ENCODE data around the gene ACAA1. TPM values are rescaled to one million over a fixed set of nuclear protein-coding genes. Genes with fewer than 3 reads are reported as not detected.

The ACAA1 gene
- total RNA-seq, 1 donor from 2014 or later, result 120 TPM

DNA sequence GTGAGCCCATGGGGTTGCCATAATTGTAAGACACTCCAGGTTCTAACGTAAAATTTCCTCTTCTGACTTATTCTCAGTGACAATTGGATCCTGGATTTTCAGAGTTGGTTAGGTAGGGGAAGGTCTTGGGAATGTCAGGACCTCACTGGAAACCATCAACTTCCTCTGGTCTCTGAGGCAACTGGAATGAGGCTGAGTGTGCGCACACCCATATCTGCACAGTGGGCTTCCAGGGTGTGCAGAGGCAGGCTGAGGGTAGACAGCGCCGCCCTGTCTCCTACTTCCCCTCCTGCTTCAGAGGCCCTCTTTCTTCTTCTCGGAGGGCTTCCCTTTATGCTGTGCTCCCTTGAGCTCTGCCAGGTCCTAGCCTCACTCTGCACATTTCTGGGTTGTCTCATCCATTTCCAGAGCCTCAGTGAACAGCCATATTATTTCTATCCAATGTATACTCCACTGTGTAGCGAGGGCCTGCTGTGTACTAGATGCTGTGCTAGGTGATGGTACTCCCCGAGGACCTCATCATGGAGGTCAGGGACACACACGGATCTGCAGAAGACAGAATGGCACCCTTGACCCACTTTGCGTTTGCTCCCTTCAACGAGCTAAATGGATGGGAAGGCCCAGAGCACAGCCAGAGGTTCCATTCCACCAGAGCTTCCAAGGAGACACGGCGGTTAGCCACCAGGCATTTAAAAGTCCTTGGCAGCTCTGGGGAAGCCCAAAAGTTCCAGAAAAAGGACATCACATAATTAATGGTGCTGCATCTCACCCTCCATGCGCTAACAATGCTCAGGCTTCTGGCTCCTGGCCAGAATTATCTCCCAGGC, 18.3 kb downstream of the ACAA1 start:
- Histone ChIP-seq H3K4me3 (no peak overlapping the region), H3K27me3 (ENCODE audit: low read depth) (no peaks in the 10 kb centered on the region), H3K27ac (replicated peaks) (no peak overlapping the region), H3K9me3 (replicated peaks) (no peaks in the 10 kb centered on the region), H3K36me3 (peaks cover 38% of the 10 kb centered on the region), H3K4me1 (peaks cover 11% of the 10 kb centered on the region)
- intact Hi-C loops (cut with micrococcal nuclease), result no loop called here
- TF ChIP-seq CTCF (IDR thresholded peaks at IDR 0.05; ENCODE audit: borderline replicate concordance), result no peak
- DNase-seq, result no peak

- Histone ChIP-seq H3K4me1 (peaks cover 11% of the 10 kb centered on the region), H3K4me3 (no peak overlapping the region), H3K27me3 (ENCODE audit: low read depth) (no peaks in the 10 kb centered on the region), H3K9me3 (replicated peaks) (no peaks in the 10 kb centered on the region), H3K36me3 (peaks cover 30% of the 10 kb centered on the region), H3K27ac (replicated peaks) (peak overlapping the region; percentile 21)
- intact Hi-C loops (cut with micrococcal nuclease), result no loop called here
- peak; percentile 55 for DNase-seq
- TF ChIP-seq CTCF (IDR thresholded peaks at IDR 0.05; ENCODE audit: borderline replicate concordance), result peak; percentile 68
Observed at GRCh38 chr3:38117748-38118420, 19.0 kb downstream of the ACAA1 start.

GRCh38 chr3:38117163-38117716, 19.7 kb downstream of the ACAA1 start:
- DNase-seq, result peak; percentile 53
- H3K4me3 ChIP-seq, result no peak overlapping the region
- H3K9me3 ChIP-seq (replicated peaks), result no peaks in the 10 kb centered on the region
- H3K4me1 ChIP-seq, result peaks cover 11% of the 10 kb centered on the region
- H3K27ac ChIP-seq (replicated peaks), result peak overlapping the region; percentile 21
- peaks cover 24% of the 10 kb centered on the region for H3K36me3 ChIP-seq
- intact Hi-C loops (cut with micrococcal nuclease), result no loop called here
- TF ChIP-seq CTCF (IDR thresholded peaks at IDR 0.05; ENCODE audit: borderline replicate concordance), result no peak
- no peaks in the 10 kb centered on the region for H3K27me3 ChIP-seq (ENCODE audit: low read depth)

DNA sequence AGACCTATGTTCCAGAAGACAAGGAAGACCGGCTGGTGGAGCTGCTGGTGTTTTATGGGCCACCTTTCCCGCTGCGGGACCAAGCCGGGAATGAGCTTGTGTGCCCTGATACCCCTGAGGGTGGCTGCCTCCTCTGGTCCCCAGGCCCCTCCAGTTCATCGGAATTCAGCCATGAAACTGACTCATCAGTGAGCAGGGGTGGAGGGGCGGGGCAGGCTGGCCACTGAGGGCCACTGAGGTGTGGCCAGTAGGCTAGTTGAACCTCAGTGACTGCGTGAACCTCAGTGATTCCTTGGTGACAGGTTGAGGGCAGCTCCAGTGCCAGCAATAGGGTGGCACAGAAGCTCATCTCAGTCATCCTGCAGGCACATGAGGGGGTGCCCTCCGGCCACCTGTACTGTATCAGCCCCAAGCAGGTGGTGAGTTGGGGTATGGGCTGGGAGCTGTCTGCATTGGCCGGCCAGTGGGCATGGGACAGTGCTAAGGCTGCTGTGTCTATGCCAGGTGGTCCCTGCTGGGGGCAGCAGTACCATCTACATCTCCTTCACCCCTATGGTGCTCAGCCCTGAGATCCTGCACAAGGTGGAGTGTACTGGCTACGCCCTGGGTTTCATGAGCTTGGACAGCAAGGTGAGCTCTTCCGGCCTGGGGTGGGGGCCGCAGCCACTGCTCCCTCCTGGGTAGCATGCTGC, 20.3 kb downstream of the ACAA1 start:
- no peak for DNase-seq
- no peak overlapping the region for H3K27ac ChIP-seq (replicated peaks)
- peaks cover 18% of the 10 kb centered on the region for H3K36me3 ChIP-seq
- TF ChIP-seq CTCF (IDR thresholded peaks at IDR 0.05; ENCODE audit: borderline replicate concordance), result no peak
- no peaks in the 10 kb centered on the region for H3K9me3 ChIP-seq (replicated peaks)
- H3K4me1 ChIP-seq, result peaks cover 11% of the 10 kb centered on the region
- H3K27me3 ChIP-seq (ENCODE audit: low read depth), result no peaks in the 10 kb centered on the region
- intact Hi-C loops (cut with micrococcal nuclease), result no loop called here
- H3K4me3 ChIP-seq, result no peak overlapping the region

- no peak overlapping the region for H3K4me3 ChIP-seq
- no peak overlapping the region for H3K27ac ChIP-seq (replicated peaks)
- H3K27me3 ChIP-seq (ENCODE audit: low read depth), result no peaks in the 10 kb centered on the region
- DNase-seq, result no peak
- no peak for TF ChIP-seq CTCF (IDR thresholded peaks at IDR 0.05; ENCODE audit: borderline replicate concordance)
- peaks cover 11% of the 10 kb centered on the region for H3K4me1 ChIP-seq
- H3K9me3 ChIP-seq (replicated peaks), result no peaks in the 10 kb centered on the region
- intact Hi-C loops (cut with micrococcal nuclease), result no loop called here
- H3K36me3 ChIP-seq, result peaks cover 10% of the 10 kb centered on the region
Observed at GRCh38 chr3:38115645-38116427, 21.1 kb downstream of the ACAA1 start.

Measured in left ventricle myocardium inferior (tissue), 1 donor.